Stimulated activated CD4-positive, alpha-beta T cell treated with anti-CD3 and anti-CD28 coated beads, Interleukin-1b, Interleukin-23, amount 100 ng/mL, for 4 hours (primary cell): ENCODE results near the gene POU2F1.
"Not testable (repeated sequence)": the region's sequence is repeated elsewhere in the genome, so short reads cannot be mapped to it uniquely, and the experiment has no call there.

Experiments
- DNase-seq, 2 donors: peaks; one replicate each; pipeline ENCODE4 v3.0.0-alpha.2; 2020; ENCODE audit warnings: low read depth in 2 of 2

Gene POU2F1

GRCh38 chr1:167205306-167206050 lies 15.2 kb upstream of the POU2F1 start:
- not testable (repeated sequence) for DNase-seq

GRCh38 chr1:167206166-167206835 lies 14.4 kb upstream of the POU2F1 start:
- DNase-seq, result no peak

GRCh38 chr1:167207940-167208623 lies 12.6 kb upstream of the POU2F1 start:
- no peak for DNase-seq

- no peak for DNase-seq
These were observed 12.1 kb upstream of the POU2F1 start for GRCh38 chr1:167208624-167208976.

- no peak for DNase-seq
These were observed 11.6 kb upstream of the POU2F1 start for GRCh38 chr1:167209044-167209443.

- no peak for DNase-seq
These were observed 9.6 kb upstream of the POU2F1 start for GRCh38 chr1:167210966-167211674.

- no peak for DNase-seq
These were observed 8.7 kb upstream of the POU2F1 start for GRCh38 chr1:167212025-167212424.

- no peak for DNase-seq
These were observed 3.9 kb upstream of the POU2F1 start for GRCh38 chr1:167216809-167217208.

GRCh38 chr1:167219194-167219593 lies 1.5 kb upstream of the POU2F1 start:
- DNase-seq, result no peak

- peak; percentile 81 to 85 for DNase-seq
These were observed 795 bp upstream of the POU2F1 start for GRCh38 chr1:167219646-167220536.

- no peak for DNase-seq
These were observed 546 bp downstream of the POU2F1 start for GRCh38 chr1:167221126-167221737.

GRCh38 chr1:167221738-167222610 lies 1.3 kb downstream of the POU2F1 start:
- DNase-seq, result peak; percentile 45 to 47

- no peak for DNase-seq
These were observed 2.7 kb downstream of the POU2F1 start for GRCh38 chr1:167223144-167224103.

- DNase-seq, result not testable (repeated sequence)
These were observed 4.1 kb downstream of the POU2F1 start for GRCh38 chr1:167224734-167225235.

- DNase-seq, result no peak
These were observed 5.2 kb downstream of the POU2F1 start for GRCh38 chr1:167225920-167226319.

GRCh38 chr1:167227934-167228378 lies 7.3 kb downstream of the POU2F1 start:
- no peak for DNase-seq

- DNase-seq, result no peak
These were observed 9.2 kb downstream of the POU2F1 start for GRCh38 chr1:167229719-167230385.

- no peak for DNase-seq
These were observed 9.8 kb downstream of the POU2F1 start for GRCh38 chr1:167230437-167230836.
